Panc1 (cell line): Measurements from ENCODE around the gene C9orf78. TPM values are rescaled to one million over a fixed set of nuclear protein-coding genes. Genes with fewer than 3 reads are reported as not detected.

Experiments
- ATAC-seq: fragments of 200-7000 bp; cut with Tn5 transposase; 2 replicates; pipeline ENCODE4 v1.9.1; 2020; ENCODE audit warnings: mild to moderate bottlenecking, moderate library complexity
- BruUV-seq: library from RNA; stranded (reverse); fragments of 400-500 nt; replicated peaks from 2 replicates; lab custom pipeline; 2021; lab: Mats Ljungman, UMichigan
- CTCF ChIA-PET: fragments of 300-600 bp; sonication (Branson Sonifier 250); formaldehyde crosslinking; loops from one replicate; lab custom pipeline; 2022; ENCODE audit warnings: antibody characterized with exemption; lab: Charles Lee
- POLR2A ChIA-PET: fragments of 300-600 bp; sonication (Branson Sonifier 250); formaldehyde crosslinking; loops from one replicate; lab custom pipeline; 2022; ENCODE audit warnings: antibody characterized with exemption; lab: Charles Lee
- DNase-seq: peaks from one replicate; pipeline ENCODE4 v3.0.0-alpha.2; 2010; ENCODE audit warnings: low read depth, low spot score
- H3K27ac ChIP-seq: 2 replicates; pipeline ENCODE4 v1.5.1; 2011; ENCODE audit warnings: mild to moderate bottlenecking, low read length, inconsistent platforms
- H3K27me3 ChIP-seq: fragments of 200-500 bp; sonication (Bioruptor generic); 2 replicates; pipeline ENCODE4 v1.6.0; 2014; ENCODE audit warnings: low read length, inconsistent platforms; ENCODE audit not compliant: control insufficient read depth, insufficient read depth
- H3K36me3 ChIP-seq: fragments of 200-500 bp; sonication (Bioruptor generic); 2 replicates; pipeline ENCODE4 v1.5.1; 2014; ENCODE audit warnings: inconsistent platforms, mild to moderate bottlenecking, low read length, moderate library complexity; ENCODE audit not compliant: control insufficient read depth, insufficient read depth
- H3K4me1 ChIP-seq: 2 replicates; pipeline ENCODE4 v1.5.1; 2011; ENCODE audit warnings: inconsistent platforms, mild to moderate bottlenecking, low read length, moderate library complexity; ENCODE audit not compliant: control insufficient read depth, insufficient read depth
- H3K4me3 ChIP-seq, 2 experiments: 2 replicates each; pipeline ENCODE4 v1.5.1; 2011 to 2012; ENCODE audit warnings: low read depth in 2 of 2, low read length in 2 of 2, mild to moderate bottlenecking in 2 of 2, inconsistent platforms in 1 of 2, moderate library complexity in 1 of 2
- H3K9me3 ChIP-seq: fragments of 200-500 bp; sonication (Bioruptor generic); 2 replicates; pipeline ENCODE4 v1.5.1; 2014; ENCODE audit warnings: low read depth, mild to moderate bottlenecking, inconsistent platforms, low read length, moderate library complexity; ENCODE audit not compliant: control insufficient read depth, insufficient read depth
- CTCF ChIP-seq: fragments of 450-650 bp; IDR thresholded peaks from 2 replicates; pipeline ENCODE4 v1.5.1; 2017; ENCODE audit warnings: mild to moderate bottlenecking
- POLR2AphosphoS5 ChIP-seq: IDR thresholded peaks from 2 replicates; pipeline ENCODE4 v1.6.1; 2012; ENCODE audit warnings: mild to moderate bottlenecking, low read depth, low read length, moderate library complexity
- REST ChIP-seq, 2 experiments: IDR thresholded peaks; 2 replicates each; pipeline ENCODE4 v1.6.1; 2011 to 2012; ENCODE audit warnings: low read depth in 2 of 2, control low read depth in 1 of 2, low read length in 1 of 2, mild to moderate bottlenecking in 1 of 2, moderate library complexity in 1 of 2; ENCODE audit not compliant: insufficient read depth in 1 of 2
- SIN3A ChIP-seq: IDR thresholded peaks from 2 replicates; pipeline ENCODE4 v1.6.1; 2012; ENCODE audit warnings: low read depth, mild to moderate bottlenecking, low read length, moderate library complexity, borderline replicate concordance; ENCODE audit not compliant: insufficient read depth
- TCF7L2 ChIP-seq: IDR thresholded peaks from 2 replicates; pipeline ENCODE4 v1.6.1; 2011; ENCODE audit warnings: mild to moderate bottlenecking, low read depth, low read length, inconsistent platforms
- in situ Hi-C: cut with HindIII; loops from 2 replicates; pipeline ENCODE4 v1.10.0; 2016; ENCODE audit warnings: low sequenced_read_pairs, low pct_unique_long_range_greater_than_20kb
- intact Hi-C: fragments of 100-400 bp; cut with micrococcal nuclease; formaldehyde crosslinking; loops from one replicate; pipeline ENCODE4 v1.10.0; 2022; ENCODE audit not compliant: unreplicated experiment
- total RNA-seq: library from RNA; stranded (reverse); gene quantifications from one replicate; pipeline ENCODE4 v1.2.1, GENCODE V29; 2021; ENCODE audit not compliant: unreplicated experiment

C9orf78 gene
- total RNA-seq, 1 experiment from 2014 or later, result 33.6 TPM

- Histone ChIP-seq H3K9me3 (no peaks in the 10 kb centered on the region), H3K4me1 (no peaks in the 10 kb centered on the region), H3K36me3 (no peaks in the 10 kb centered on the region), H3K4me3 (no peak overlapping the region), H3K27ac (no peak overlapping the region), H3K27me3 (no peaks in the 10 kb centered on the region)
- TF ChIP-seq TCF7L2 (no peak), REST (IDR thresholded peaks at IDR 0.05; ENCODE audit: insufficient read depth in 1 of 2, low read depth in 2 of 2, low read length in 1 of 2) (no peak), POLR2AphosphoS5 (no peak), CTCF (no peak), SIN3A (no peak)
- ChIA-PET CTCF (interaction anchor here (0.7 kb wide), 1 partner anchor 122 kb away, joined by 3 read pairs; no protein-coding TSS in a partner anchor), POLR2A (no interaction called here)
- ATAC-seq, result no peak
- no TSS peak for BruUV-seq
- DNase-seq, result no peak
- in situ Hi-C loops, result no loop called here
- intact Hi-C loops, result loop anchor here (10.0 kb wide), 1 partner anchor 153 kb away; no protein-coding TSS in a partner anchor
Measured at GRCh38 chr9:129881547-129882324, 46.7 kb upstream of the C9orf78 start.

GRCh38 chr9:129880654-129881546, 45.8 kb upstream of the C9orf78 start:
- H3K4me1 ChIP-seq, result no peaks in the 10 kb centered on the region
- no peak for TF ChIP-seq TCF7L2
- no peak for TF ChIP-seq REST (IDR thresholded peaks at IDR 0.05; ENCODE audit: insufficient read depth in 1 of 2, low read depth in 2 of 2, low read length in 1 of 2)
- no peak for TF ChIP-seq SIN3A
- no peak for TF ChIP-seq CTCF
- TF ChIP-seq POLR2AphosphoS5, result no peak
- no peaks in the 10 kb centered on the region for H3K36me3 ChIP-seq
- in situ Hi-C loops (no loop called here), intact Hi-C loops (loop anchor here (10.0 kb wide), 1 partner anchor 154 kb away; no protein-coding TSS in a partner anchor)
- ATAC-seq, result no peak
- ChIA-PET CTCF (interaction anchor here (0.6 kb wide), 1 partner anchor 12 kb away, joined by 3 read pairs; no protein-coding TSS in a partner anchor), POLR2A (no interaction called here)
- no peaks in the 10 kb centered on the region for H3K9me3 ChIP-seq
- no peak for DNase-seq
- BruUV-seq, result no TSS peak
- no peak overlapping the region for H3K27ac ChIP-seq
- no peaks in the 10 kb centered on the region for H3K27me3 ChIP-seq
- H3K4me3 ChIP-seq, result no peak overlapping the region
